GM21723 (cell line): ENCODE results near the gene DYNAP.

Experiments
- ATAC-seq: cut with Tn5 transposase; IDR thresholded peaks from one replicate; pipeline ENCODE4 v1.9.1; 2021; ENCODE audit warnings: mild to moderate bottlenecking, moderate library complexity; ENCODE audit not compliant: unreplicated experiment

DYNAP gene

GRCh38 chr18:54590945-54591344 is at the start of gene DYNAP:
Gene DYNAP, plus strand, starts transcription at chr18:54591245. Its CDS starts 38 bp downstream, at chr18:54591283.
- ATAC-seq = no peak

- ATAC-seq = no peak
These were observed 39.5 kb upstream of the DYNAP start for GRCh38 chr18:54551590-54551989.

GRCh38 chr18:54555286-54555685 is 35.8 kb upstream of the DYNAP start:
- ATAC-seq = no peak

GRCh38 chr18:54555996-54556395 is 35.0 kb upstream of the DYNAP start:
- no peak for ATAC-seq

GRCh38 chr18:54557958-54558357 is 33.1 kb upstream of the DYNAP start:
- no peak for ATAC-seq

- peak; percentile 66 for ATAC-seq
These were observed 32.1 kb upstream of the DYNAP start for GRCh38 chr18:54558609-54559585.

- no peak for ATAC-seq
These were observed 29.3 kb upstream of the DYNAP start for GRCh38 chr18:54561706-54562267.

- no peak for ATAC-seq
These were observed 10.8 kb upstream of the DYNAP start for GRCh38 chr18:54580202-54580729.

- no peak for ATAC-seq
These were observed 7.0 kb upstream of the DYNAP start for GRCh38 chr18:54584065-54584464.

GRCh38 chr18:54585743-54586142 is 5.3 kb upstream of the DYNAP start:
- ATAC-seq = no peak

GRCh38 chr18:54604211-54604610 is 13.2 kb downstream of the DYNAP start:
- no peak for ATAC-seq

GRCh38 chr18:54606835-54607212 is 15.8 kb downstream of the DYNAP start:
- no peak for ATAC-seq

GRCh38 chr18:54607213-54608027 is 16.4 kb downstream of the DYNAP start:
- no peak for ATAC-seq

- no peak for ATAC-seq
These were observed 17.1 kb downstream of the DYNAP start for GRCh38 chr18:54608028-54608642.

GRCh38 chr18:54611816-54612215 is 20.8 kb downstream of the DYNAP start:
- no peak for ATAC-seq

GRCh38 chr18:54612237-54612636 is 21.2 kb downstream of the DYNAP start:
- ATAC-seq = no peak

GRCh38 chr18:54613174-54613573 is 22.1 kb downstream of the DYNAP start:
- ATAC-seq = no peak

- peak; percentile 89 for ATAC-seq
These were observed 25.3 kb downstream of the DYNAP start for GRCh38 chr18:54616220-54616848.

GRCh38 chr18:54622084-54622483 is 31.0 kb downstream of the DYNAP start:
- ATAC-seq = no peak

GRCh38 chr18:54626779-54627178 is 35.7 kb downstream of the DYNAP start:
- ATAC-seq = no peak
